ENCODE results near the gene IFITM10. TPM values are rescaled to one million over a fixed set of nuclear protein-coding genes. Genes with fewer than 3 reads are reported as not detected.

Gene IFITM10
- total and polyA plus RNA-seq, 10 of the 15 experiments (the other 5 are each of a cell fraction or from before 2014, with no cell fraction given) = 0.04 to 0.27 TPM; not detected in 8

GRCh38 chr11:1749395-1750351 lies 722 bp downstream of the IFITM10 start (continued):
- TF ChIP-seq ZNF207 (IDR thresholded peaks at IDR 0.05; ENCODE audit: borderline replicate concordance) (no peak), JUNB (IDR thresholded peaks at IDR 0.05) (no peak), HSF1 (IDR thresholded peaks at IDR 0.05; ENCODE audit: low read depth, low read length) (no peak), MYB (IDR thresholded peaks at IDR 0.05; ENCODE audit: borderline replicate concordance, low read depth, low read length) (no peak), RFX5 (IDR thresholded peaks at IDR 0.05; ENCODE audit: low read depth, low read length) (no peak), MEF2B (IDR thresholded peaks at IDR 0.05; ENCODE audit: partially characterized antibody, poor library complexity, severe bottlenecking) (no peak), HDAC2 (IDR thresholded peaks at IDR 0.05) (no peak), YBX1 (IDR thresholded peaks at IDR 0.05) (no peak), ZNF217 (IDR thresholded peaks at IDR 0.05) (no peak), PBX3 (IDR thresholded peaks at IDR 0.05; ENCODE audit: insufficient replicate concordance, low read depth, low read length) (no peak), ZNF274 (IDR thresholded peaks at IDR 0.05; ENCODE audit: insufficient read depth, insufficient read length) (no peak), ZZZ3 (IDR thresholded peaks at IDR 0.05; ENCODE audit: control insufficient read depth, insufficient read length, low read depth) (no peak)

Measured in GM12878 (cell line).